GM18907 (cell line): ENCODE data around the gene ZNF575.
"Not testable (repeated sequence)": the region's sequence is repeated elsewhere in the genome, so short reads cannot be mapped to it uniquely, and the experiment has no call there.

Experiments
- ATAC-seq: cut with Tn5 transposase; IDR thresholded peaks from one replicate; pipeline ENCODE4 v1.9.1; 2021; ENCODE audit warnings: mild to moderate bottlenecking, moderate library complexity; ENCODE audit not compliant: unreplicated experiment

ZNF575 gene

DNA sequence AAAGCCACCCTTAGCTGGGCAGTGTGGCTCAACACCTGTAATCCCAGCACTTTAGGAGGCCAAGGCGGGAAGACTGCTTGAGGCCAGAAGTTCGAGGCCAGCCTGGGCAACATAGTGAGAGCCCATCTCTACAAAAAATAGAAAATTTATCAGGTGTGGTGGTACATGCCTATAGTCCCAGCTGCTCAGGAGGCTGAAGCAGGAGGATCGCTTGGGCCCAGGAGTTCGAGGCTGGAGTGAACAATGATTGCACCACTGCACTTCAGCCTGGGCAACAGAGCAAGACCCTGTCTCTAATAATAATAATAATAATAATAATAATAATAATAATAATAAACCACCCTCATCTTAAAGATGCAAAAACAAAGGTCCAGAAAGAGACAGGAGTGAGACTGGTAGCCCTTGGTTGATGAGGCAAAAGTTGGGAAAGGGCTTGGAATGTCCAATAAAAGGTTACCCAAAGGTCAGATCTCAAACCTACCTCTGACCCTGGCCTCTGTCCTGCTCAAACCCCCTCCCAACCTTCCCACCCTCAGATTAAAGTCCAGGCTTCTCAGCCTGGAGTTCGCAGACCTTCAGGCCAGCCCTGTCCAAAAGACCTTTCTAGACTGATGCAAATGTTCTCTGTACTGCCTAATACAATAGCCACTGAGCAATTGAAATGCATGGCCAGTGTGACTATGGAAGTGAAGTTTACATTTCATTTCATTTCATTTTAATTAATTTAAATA is 9.1 kb downstream of the ZNF575 start:
- no peak for ATAC-seq

DNA sequence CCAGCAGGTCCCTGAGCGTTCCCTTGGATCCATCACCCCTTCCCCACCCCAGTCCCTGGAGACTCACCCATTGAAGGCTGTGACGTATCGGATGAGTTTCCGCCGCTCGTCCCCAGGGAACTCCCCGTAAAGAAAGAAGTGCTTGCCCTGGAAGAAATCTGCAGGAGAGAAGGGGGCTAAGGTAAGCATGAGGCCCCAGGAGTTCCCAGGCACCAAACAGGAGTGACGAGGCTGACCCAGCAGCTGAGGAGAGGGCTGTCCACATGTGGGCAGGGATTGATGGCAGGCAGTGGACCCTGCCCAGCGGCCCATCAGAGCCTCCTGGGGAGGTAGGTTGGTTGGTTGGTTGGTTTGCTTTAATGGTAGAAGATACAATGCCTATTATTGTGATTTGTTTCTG is 11.1 kb downstream of the ZNF575 start:
- ATAC-seq: no peak

- no peak for ATAC-seq
These were observed 12.3 kb downstream of the ZNF575 start for GRCh38 chr19:43545276-43545675.

DNA sequence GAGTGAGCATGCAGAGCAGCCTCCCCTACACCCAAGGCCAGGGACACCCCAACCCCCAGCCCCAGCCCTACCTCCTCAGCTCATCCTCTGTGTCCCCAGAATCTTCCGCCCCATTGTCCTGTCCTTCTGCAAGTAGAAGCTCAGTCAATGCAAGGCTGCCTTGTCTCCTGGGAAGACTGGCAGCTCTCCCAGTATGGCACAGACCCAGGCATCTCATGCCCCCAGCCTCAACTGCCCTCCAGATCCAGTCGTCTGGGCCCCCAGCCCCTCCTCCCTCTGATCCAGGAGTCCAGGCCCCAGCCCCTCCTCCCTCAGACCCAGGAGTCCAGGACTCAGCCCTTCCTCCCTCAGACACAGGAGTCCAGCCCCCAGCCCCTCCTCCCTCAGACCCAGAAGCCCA is 13.0 kb downstream of the ZNF575 start:
- no peak for ATAC-seq

GRCh38 chr19:43546581-43546980 is 13.6 kb downstream of the ZNF575 start:
- ATAC-seq: no peak

DNA sequence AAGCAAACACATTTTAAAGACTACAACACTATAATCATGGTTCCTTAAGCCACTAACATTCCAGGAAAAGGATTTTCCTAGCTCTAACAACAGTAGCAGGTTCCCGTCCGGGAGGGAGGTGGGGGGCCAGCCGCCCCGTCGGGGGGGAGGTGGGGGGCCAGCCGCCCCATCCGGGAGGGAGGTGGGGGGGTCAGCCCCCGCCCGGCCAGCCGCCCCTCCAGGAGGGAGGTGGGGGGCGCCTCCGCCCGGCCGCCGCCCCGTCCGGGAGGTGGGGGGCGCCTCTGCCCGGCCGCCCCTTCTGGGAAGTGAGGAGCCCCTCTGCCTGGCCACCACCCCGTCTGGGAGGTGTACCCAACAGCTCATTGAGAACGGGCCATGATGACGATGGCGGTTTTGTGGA is 14.9 kb downstream of the ZNF575 start:
- ATAC-seq: not testable (repeated sequence)

- no peak for ATAC-seq
These were observed 15.7 kb downstream of the ZNF575 start for GRCh38 chr19:43548706-43549105.

GRCh38 chr19:43551399-43552197 is 18.6 kb downstream of the ZNF575 start:
- ATAC-seq: no peak

GRCh38 chr19:43552198-43552450 is 19.1 kb downstream of the ZNF575 start:
- ATAC-seq: no peak

- ATAC-seq: no peak
These were observed 19.6 kb downstream of the ZNF575 start for GRCh38 chr19:43552616-43553015.

GRCh38 chr19:43553656-43554055 is 20.7 kb downstream of the ZNF575 start:
- ATAC-seq: no peak

DNA sequence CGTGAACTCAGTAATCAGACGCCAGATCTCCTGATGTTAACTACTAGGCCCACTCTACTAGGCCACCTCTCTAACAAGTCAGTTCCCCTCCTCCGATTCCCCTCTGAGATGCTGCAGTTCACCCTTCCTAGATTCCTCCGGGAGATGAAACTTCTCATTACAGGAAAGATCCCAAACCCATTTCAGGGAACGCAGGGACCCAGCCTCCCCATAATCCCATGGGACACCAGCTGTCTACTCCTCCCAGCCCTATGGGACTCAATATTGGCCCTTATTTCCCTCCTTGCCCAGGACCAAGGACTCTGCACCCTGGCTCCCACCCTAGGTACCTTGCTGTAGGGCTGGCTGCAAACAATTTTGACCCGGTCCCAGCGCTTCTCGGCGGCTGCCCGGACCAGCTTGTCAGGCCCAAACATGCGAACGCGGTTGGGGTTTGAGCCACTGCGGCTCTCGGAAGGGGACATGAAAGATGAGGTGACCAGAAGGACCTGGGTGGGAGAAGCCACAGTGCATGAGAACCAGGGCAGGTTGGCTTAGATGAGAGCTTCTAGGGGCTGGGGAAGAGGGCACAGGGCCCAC is 21.4 kb downstream of the ZNF575 start:
- no peak for ATAC-seq

GRCh38 chr19:43555185-43555770 is 22.3 kb downstream of the ZNF575 start:
- no peak for ATAC-seq

- ATAC-seq: no peak
These were observed 27.7 kb downstream of the ZNF575 start for GRCh38 chr19:43560687-43561086.

DNA sequence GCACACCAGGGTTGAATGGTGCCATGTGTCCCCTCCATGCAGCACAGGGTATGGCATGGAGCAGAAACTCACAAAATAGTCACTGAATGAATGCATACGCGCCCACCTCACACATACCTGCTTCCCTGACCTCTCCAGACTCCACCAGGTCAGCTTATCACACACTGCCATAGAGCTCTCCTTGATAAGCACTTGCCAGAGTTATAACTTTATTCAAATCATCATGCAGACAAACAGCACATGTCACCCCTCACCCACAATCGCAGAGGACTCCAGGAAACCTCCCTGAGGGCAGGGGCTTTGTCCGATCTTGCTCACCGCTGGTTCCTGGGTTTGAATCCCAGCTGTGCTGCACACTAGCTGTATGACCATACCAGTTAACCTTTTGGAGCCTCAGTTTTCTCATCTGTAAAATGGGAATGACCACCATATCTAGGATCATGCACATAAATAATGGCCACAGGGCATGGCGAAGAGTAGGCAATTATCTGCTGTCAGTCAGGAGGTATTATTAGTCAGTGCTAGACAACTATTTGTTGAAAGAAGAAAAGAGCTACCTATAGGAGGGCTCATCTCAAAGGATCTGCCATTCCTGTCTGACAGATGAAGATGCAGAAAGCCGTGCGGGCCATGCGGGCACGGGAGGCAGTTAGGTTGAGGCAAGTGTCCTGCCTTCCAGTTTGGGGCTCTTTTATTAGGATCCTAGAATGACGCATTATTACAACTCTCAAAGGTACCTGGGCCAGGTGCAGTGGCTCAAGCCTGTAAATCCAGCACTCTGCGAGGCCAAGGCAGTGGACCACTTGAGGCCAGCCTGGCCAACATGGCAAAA is 28.4 kb downstream of the ZNF575 start:
- ATAC-seq: no peak

- no peak for ATAC-seq
These were observed 29.3 kb downstream of the ZNF575 start for GRCh38 chr19:43562226-43562697.

GRCh38 chr19:43562698-43563241 is 29.8 kb downstream of the ZNF575 start:
- ATAC-seq: peak; percentile 80

GRCh38 chr19:43563816-43564457 is 30.9 kb downstream of the ZNF575 start:
- no peak for ATAC-seq

DNA sequence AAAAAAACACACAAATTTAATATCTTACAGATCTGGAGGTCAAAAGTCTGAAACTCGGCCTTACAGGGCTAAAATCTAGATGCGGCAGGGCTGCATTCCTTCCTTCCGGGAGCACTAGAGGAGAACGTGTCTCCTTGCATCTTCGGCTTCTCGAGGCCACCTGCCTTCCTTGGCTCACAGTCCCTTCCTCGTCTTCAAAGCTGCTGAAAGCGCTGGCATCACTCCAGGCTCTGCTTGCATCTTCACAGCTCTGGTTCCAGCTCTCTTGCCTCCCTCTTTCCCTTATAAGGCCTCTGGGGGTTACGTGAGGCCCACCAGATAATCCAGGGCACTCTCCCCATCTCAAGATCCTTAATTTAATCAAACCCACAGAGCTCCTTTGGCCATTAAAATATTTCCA is 31.8 kb downstream of the ZNF575 start:
- ATAC-seq: no peak

DNA sequence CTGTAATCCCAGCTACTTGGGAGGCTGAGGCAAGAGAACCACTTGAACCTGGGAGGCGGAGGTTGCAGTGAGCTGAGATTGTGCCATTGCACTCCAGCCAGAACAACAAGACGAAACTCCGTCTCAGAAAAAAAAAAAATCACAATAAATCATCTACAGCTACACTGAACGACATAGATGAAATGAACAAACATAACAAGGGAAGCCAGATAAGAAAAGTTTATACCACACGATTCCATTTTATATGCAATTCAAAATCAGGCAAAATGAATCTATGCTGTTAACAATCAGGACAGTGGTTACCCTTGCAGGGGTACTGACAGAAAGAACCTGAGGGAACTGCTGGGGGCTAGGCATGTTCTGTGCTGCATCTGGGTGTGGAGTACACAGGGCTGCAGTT is 36.7 kb downstream of the ZNF575 start:
- no peak for ATAC-seq
